OCI-LY1 (cell line): ENCODE measurements around the gene FMN1.

Source experiments
- CTCF ChIP-seq: fragments of 200-600 bp; sonication (generic), shearing (Covaris generic); IDR thresholded peaks from 2 replicates; pipeline ENCODE4 v1.5.1; 2017; ENCODE audit warnings: mild to moderate bottlenecking, antibody characterized with exemption, low read length, moderate library complexity, mixed read lengths
- EZH2 ChIP-seq: fragments of 200-600 bp; sonication (generic), shearing (Covaris generic); IDR thresholded peaks from 2 replicates; pipeline ENCODE4 v1.8.0; 2017; ENCODE audit warnings: borderline replicate concordance, mixed run types, mild to moderate bottlenecking, antibody characterized with exemption, low read length, moderate library complexity, mixed read lengths

GRCh38 chr15:33194704-33195670, at the start of gene FMN1:
- no peak for TF ChIP-seq CTCF
- no peak for TF ChIP-seq EZH2
